HG02678 (cell line): ENCODE measurements around the gene TNN.

Experiments
- ATAC-seq: cut with Tn5 transposase; IDR thresholded peaks from one replicate; pipeline ENCODE4 v1.9.1; 2021; ENCODE audit warnings: mild to moderate bottlenecking, moderate library complexity; ENCODE audit not compliant: unreplicated experiment

Gene TNN

GRCh38 chr1:175062858-175063257 is 4.8 kb upstream of the TNN start:
- ATAC-seq, result no peak

- no peak for ATAC-seq
These were observed 3.2 kb downstream of the TNN start for GRCh38 chr1:175070818-175071217.

GRCh38 chr1:175071276-175071943 is 3.8 kb downstream of the TNN start:
- ATAC-seq, result no peak

- ATAC-seq, result peak; percentile 82
These were observed 4.7 kb downstream of the TNN start for GRCh38 chr1:175072099-175072951.

- ATAC-seq, result no peak
These were observed 5.4 kb downstream of the TNN start for GRCh38 chr1:175073061-175073460.

GRCh38 chr1:175073633-175074032 is 6.0 kb downstream of the TNN start:
- ATAC-seq, result no peak

GRCh38 chr1:175075572-175076568 is 8.2 kb downstream of the TNN start:
- no peak for ATAC-seq

- ATAC-seq, result no peak
These were observed 9.9 kb downstream of the TNN start for GRCh38 chr1:175077356-175078030.

GRCh38 chr1:175078629-175079028 is 11.0 kb downstream of the TNN start:
- ATAC-seq, result no peak

GRCh38 chr1:175079338-175079737 is 11.7 kb downstream of the TNN start:
- ATAC-seq, result no peak

GRCh38 chr1:175080030-175080429 is 12.4 kb downstream of the TNN start:
- no peak for ATAC-seq

GRCh38 chr1:175081983-175082382 is 14.3 kb downstream of the TNN start:
- no peak for ATAC-seq

GRCh38 chr1:175088525-175088951 is 20.9 kb downstream of the TNN start:
- no peak for ATAC-seq

GRCh38 chr1:175089136-175089718 is 21.6 kb downstream of the TNN start:
- ATAC-seq, result no peak

- no peak for ATAC-seq
These were observed 23.1 kb downstream of the TNN start for GRCh38 chr1:175090780-175091179.

GRCh38 chr1:175094626-175095025 is 27.0 kb downstream of the TNN start:
- no peak for ATAC-seq

GRCh38 chr1:175095069-175095468 is 27.4 kb downstream of the TNN start:
- ATAC-seq, result no peak

GRCh38 chr1:175095978-175096607 is 28.5 kb downstream of the TNN start:
- ATAC-seq, result no peak

GRCh38 chr1:175097361-175097760 is 29.7 kb downstream of the TNN start:
- ATAC-seq, result no peak

GRCh38 chr1:175099916-175100315 is 32.3 kb downstream of the TNN start:
- ATAC-seq, result no peak
